GM18951 (cell line): Measurements from ENCODE around the gene ANTKMT.
"Not testable (repeated sequence)": the region's sequence is repeated elsewhere in the genome, so short reads cannot be mapped to it uniquely, and the experiment has no call there.

Experiments
- POLR2A ChIP-seq: IDR thresholded peaks from 4 replicates; pipeline ENCODE4 v1.6.1; 2011; ENCODE audit warnings: mild to moderate bottlenecking; ENCODE audit not compliant: insufficient read length, insufficient read depth; ENCODE audit errors: extremely low read depth
- in situ Hi-C: fragments of 300-500 bp; cut with MboI; formaldehyde crosslinking; loops from one replicate; pipeline ENCODE4 v1.12.0; 2022; ENCODE audit warnings: low sequenced_read_pairs, mixed read lengths, inconsistent platforms; ENCODE audit not compliant: unreplicated experiment

The ANTKMT gene

GRCh38 chr16:733382-734207 lies 12.6 kb downstream of the ANTKMT start:
- in situ Hi-C loops = no loop called here
- TF ChIP-seq POLR2A = no peak

GRCh38 chr16:734208-734980 lies 13.4 kb downstream of the ANTKMT start:
- TF ChIP-seq POLR2A = no peak

DNA sequence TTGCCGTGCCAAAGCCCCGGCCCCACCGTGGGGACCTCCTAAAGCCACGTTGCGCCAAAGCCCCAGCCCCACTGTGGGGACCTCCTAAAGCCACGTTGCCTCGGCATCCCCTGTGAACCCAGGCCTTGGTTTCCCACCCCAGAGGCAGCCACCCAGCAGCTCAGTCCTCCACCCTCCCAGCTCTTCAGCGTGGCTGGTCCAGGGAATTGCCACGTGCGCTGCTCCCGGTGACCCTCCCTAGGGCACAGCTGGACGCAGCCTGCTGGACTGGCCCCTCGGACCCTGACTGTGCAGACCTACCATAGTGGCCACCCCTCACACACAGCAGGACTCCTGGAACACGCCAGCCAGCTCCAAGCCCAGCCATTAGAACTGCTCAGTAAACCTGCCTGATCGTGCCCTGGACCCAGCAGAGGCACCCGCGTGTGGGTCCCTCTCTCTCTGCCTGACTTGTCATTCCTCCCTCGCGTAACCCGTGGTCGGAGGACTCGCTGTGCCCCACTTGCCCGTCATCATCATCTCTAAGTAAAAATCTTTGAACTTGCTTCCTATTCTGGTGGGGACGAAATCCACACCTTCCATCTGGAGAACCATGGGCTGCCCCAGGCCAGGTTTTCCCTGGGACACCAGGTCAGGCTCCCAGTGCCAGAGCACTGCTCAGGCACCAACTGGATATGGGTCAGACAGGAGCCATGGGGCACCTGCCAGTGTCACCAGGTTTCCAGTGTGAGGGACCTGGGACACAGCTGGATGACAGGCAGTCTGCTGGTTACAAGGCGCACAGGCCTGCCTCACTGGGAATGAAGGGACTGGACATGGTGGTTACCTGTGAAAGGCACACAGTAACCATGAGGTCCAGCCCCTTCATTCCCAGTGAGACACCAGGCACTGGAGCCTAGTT lies 14.3 kb downstream of the ANTKMT start:
- TF ChIP-seq POLR2A = no peak

More at GRCh38 chr16:734208-734980, 13.4 kb downstream of the ANTKMT start:
- in situ Hi-C loops = no loop called here

GRCh38 chr16:735982-736453 lies 15.1 kb downstream of the ANTKMT start:
- in situ Hi-C loops = no loop called here
- no peak for TF ChIP-seq POLR2A

More for the DNA sequence above, 14.3 kb downstream of the ANTKMT start:
- in situ Hi-C loops = no loop called here

- in situ Hi-C loops = no loop called here
- no peak for TF ChIP-seq POLR2A
Measured at GRCh38 chr16:736936-737481, 16.1 kb downstream of the ANTKMT start.

- in situ Hi-C loops = no loop called here
- TF ChIP-seq POLR2A = no peak
Measured at GRCh38 chr16:739560-740458, 18.9 kb downstream of the ANTKMT start.

DNA sequence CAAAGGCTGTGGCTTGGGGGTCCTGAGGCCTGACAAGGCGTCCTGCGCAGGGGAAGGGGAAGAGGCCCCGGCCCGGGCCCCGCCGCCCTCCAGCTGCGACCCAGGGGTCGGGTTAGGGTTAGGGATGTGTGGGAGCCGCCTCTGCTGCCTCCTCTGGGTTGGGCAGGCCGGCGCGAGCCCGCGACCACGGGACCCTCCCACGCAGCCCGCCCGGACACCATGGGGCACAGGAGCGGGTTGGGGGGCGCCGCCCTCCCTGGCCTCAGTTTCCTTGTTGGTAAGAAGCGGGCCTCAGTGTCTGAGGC lies 19.5 kb downstream of the ANTKMT start:
- no peak for TF ChIP-seq POLR2A
- in situ Hi-C loops = no loop called here

- in situ Hi-C loops = no loop called here
- TF ChIP-seq POLR2A = peak; percentile 86
Measured at GRCh38 chr16:740764-741505, 20.0 kb downstream of the ANTKMT start, which contains the start of gene CIAO3. Gene CIAO3 (minus strand): TSS chr16:740997. CDS start chr16:740985, 12 bp downstream.

- in situ Hi-C loops = no loop called here
- no peak for TF ChIP-seq POLR2A
Measured at GRCh38 chr16:741986-742629, 21.2 kb downstream of the ANTKMT start.

DNA sequence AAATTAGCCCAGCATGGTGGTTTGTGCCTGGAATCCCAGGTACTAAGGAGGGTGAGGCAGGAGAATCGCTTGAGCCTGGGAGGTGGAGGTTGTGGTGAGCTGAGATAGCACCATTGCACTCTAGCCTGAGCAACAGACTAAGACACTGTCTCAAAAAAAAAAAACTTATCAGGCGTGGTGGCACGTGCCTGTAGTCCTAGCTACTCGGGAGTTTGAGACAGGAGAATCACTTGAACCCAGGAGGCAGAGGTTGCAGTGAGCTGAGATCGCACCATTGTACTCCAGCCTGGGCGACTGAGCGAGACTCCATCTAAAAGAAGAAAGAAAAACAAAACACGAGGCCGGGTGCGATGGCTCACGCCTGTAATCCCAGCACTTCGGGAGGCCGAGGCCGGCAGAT lies 21.9 kb downstream of the ANTKMT start:
- in situ Hi-C loops = not testable (repeated sequence)
